BJ (cell line): Measurements from ENCODE around the gene PNKP. TPM values are rescaled to one million over a fixed set of nuclear protein-coding genes. Genes with fewer than 3 reads are reported as not detected.

Experiments
- CTCF ChIA-PET: fragments of 350-600 bp; formaldehyde crosslinking; extraction: SDS; loops from one replicate; lab custom pipeline; 2021; ENCODE audit warnings: antibody characterized with exemption, inconsistent platforms; lab: Yijun Ruan, JAX
- POLR2A ChIA-PET: fragments of 300-600 bp; sonication (Branson Sonifier 250); formaldehyde crosslinking; extraction: SDS; loops from one replicate; lab custom pipeline; 2021; ENCODE audit warnings: antibody characterized with exemption; lab: Charles Lee
- DNase-seq: peaks from one replicate; pipeline ENCODE4 v3.0.0-alpha.2; 2011; ENCODE audit warnings: low read depth
- H3K27me3 ChIP-seq: 2 replicates; pipeline ENCODE4 v1.6.0; 2011; ENCODE audit warnings: low read length; ENCODE audit not compliant: control insufficient read depth, insufficient read depth
- H3K36me3 ChIP-seq: 2 replicates; pipeline ENCODE4 v1.5.1; 2011; ENCODE audit warnings: low read length; ENCODE audit not compliant: control insufficient read depth, insufficient read depth
- H3K4me3 ChIP-seq: 2 replicates; pipeline ENCODE4 v1.5.1; 2011; ENCODE audit warnings: low read depth, mild to moderate bottlenecking, control low read depth, low read length
- polyA minus RNA-seq: library from RNA; depleted of rRNA, polyadenylated mRNA; stranded (reverse); fragments of >200 nt; gene quantifications from 2 replicates; pipeline ENCODE4 v1.2.3, GENCODE V29; 2011; rRNA and poly(A)+ RNA removed
- polyA plus RNA-seq: library from polyadenylated mRNA; depleted of rRNA; stranded (reverse); fragments of >200 nt; gene quantifications from 2 replicates; pipeline ENCODE4 v1.2.3, GENCODE V29; 2011; rRNA removed
- TF ChIP-seq, protein P1 (sequence below): IDR thresholded peaks from 2 replicates; pipeline ENCODE4 v1.5.1; 2011; ENCODE audit warnings: low read depth, mild to moderate bottlenecking, control low read depth, inconsistent platforms, low read length, moderate library complexity; ENCODE audit not compliant: insufficient read depth

The PNKP gene
- polyA plus RNA-seq = 14.6 and 28.9 TPM in 2 replicates
- 14.1 and 19.1 TPM in 2 replicates for polyA minus RNA-seq

DNA sequence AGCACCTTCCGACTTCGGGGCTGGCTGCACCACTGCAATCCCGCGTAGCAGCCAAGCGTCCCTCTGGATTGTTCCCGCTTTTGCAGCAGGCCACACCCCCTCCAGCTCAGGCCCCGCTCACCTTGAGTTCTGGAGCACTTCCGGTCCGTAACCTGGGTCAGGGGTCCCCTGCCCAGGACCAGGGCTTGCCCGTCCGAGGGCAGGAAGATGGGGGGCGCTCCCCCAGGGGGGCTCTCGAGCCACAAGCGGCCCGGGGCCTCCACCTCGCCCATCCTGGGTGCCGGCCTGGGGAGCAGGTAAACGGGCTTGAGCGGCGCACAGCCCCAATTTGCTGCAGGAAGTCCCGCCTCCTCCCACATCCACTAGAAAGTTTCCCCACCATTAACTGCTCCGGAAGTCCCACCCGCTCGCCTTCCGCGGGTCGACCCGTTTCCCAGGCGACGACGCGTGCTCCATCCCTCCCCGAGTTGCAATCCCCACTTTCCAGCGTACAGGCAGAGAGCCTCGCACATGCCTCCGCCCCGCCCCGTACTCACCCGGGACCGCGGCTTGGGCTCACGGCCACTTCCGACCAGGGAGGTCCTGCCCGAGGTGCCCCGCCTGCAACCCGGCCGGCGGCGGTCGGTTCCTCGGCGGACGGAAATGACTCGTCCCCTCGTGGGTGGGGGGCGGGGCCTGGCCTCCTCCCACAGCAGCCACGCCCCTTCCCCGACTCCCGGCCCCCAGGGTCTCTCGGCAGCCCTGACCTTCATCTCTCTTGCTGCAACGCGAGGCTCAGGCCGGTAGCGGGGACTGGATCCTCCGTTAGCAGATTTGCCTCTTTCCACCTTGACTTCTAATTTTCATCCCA lies at the start of gene PNKP:
Gene PNKP, minus strand, starts transcription at position 644 of the 850 bp plus-strand sequence. Its CDS starts 372 bp downstream, at position 272.
- no peaks in the 10 kb centered on the region for H3K27me3 ChIP-seq
- ChIA-PET CTCF (interaction anchor here (0.6 to 1.0 kb wide), 3 partner anchors 10 to 149 kb away, joined by 3 to 4 read pairs (median 3); partner anchors contain the start of genes AKT1S1 and TBC1D17), POLR2A (interaction anchor here (0.5 kb wide), 1 partner anchor 63 kb away, joined by 3 read pairs; no protein-coding TSS in a partner anchor)
- H3K36me3 ChIP-seq = peaks cover 18% of the 10 kb centered on the region
- TF ChIP-seq, protein P1, sequence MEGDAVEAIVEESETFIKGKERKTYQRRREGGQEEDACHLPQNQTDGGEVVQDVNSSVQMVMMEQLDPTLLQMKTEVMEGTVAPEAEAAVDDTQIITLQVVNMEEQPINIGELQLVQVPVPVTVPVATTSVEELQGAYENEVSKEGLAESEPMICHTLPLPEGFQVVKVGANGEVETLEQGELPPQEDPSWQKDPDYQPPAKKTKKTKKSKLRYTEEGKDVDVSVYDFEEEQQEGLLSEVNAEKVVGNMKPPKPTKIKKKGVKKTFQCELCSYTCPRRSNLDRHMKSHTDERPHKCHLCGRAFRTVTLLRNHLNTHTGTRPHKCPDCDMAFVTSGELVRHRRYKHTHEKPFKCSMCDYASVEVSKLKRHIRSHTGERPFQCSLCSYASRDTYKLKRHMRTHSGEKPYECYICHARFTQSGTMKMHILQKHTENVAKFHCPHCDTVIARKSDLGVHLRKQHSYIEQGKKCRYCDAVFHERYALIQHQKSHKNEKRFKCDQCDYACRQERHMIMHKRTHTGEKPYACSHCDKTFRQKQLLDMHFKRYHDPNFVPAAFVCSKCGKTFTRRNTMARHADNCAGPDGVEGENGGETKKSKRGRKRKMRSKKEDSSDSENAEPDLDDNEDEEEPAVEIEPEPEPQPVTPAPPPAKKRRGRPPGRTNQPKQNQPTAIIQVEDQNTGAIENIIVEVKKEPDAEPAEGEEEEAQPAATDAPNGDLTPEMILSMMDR = no peak
- peak; percentile 60 for DNase-seq
- H3K4me3 ChIP-seq = peak within 1 kb of the TSS; percentile 90

DNA sequence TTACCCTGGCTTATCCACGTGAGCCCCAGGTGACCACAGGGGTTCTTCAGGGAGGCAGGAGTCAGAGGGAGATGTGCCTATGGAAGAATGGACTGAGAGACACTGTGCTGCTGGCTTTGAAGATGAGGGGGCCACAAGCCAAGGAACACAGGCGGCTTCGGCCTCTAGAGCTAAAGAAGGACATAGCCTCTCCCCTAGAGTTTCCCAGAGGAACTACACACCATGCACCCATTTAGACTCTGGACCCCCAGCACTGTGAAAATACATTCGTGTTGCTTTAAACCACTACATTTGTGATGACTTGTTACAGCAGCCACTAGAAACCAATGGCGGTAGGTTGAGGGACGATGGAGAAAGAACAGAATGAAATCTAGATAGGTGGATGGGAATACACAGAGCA lies 47.9 kb upstream of the PNKP start:
- POLR2A ChIA-PET = no interaction called here
- H3K4me3 ChIP-seq = no peak overlapping the region
- CTCF ChIA-PET = interaction anchor here (1.5 kb wide), 1 partner anchor 10 kb away, joined by 4 read pairs; no protein-coding TSS in a partner anchor
- TF ChIP-seq, protein P1 = 0 out of 2 replicates have a peak, but pooled peaks have one; percentile 4
- H3K27me3 ChIP-seq = no peaks in the 10 kb centered on the region
- peaks cover 15% of the 10 kb centered on the region for H3K36me3 ChIP-seq
- DNase-seq = no peak

DNA sequence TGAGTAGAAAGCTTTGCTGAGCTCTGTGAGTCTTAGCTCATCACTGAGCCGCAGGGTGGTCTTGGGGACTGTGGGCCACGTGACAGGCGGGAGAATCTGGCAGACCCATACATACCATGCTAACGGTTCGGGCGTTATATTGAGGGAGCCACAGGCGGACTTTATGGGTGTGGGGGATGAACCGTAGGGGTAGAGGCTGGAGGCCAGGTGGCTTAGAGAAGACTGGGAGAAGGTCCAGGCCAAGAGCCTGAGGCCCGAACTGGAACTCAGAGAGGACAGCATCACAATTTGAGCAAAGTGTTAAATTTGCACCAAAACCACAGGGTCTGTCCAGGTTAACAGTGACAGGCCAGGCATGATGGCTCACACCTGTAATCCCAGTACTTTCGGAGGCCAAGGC lies 46.3 kb upstream of the PNKP start:
- H3K4me3 ChIP-seq = no peak overlapping the region
- TF ChIP-seq, protein P1 = no peak
- ChIA-PET POLR2A (no interaction called here), CTCF (interaction anchor here (1.5 kb wide), 1 partner anchor 9 kb away, joined by 4 read pairs; no protein-coding TSS in a partner anchor)
- DNase-seq = no peak
- H3K36me3 ChIP-seq = peaks cover 21% of the 10 kb centered on the region
- H3K27me3 ChIP-seq = no peaks in the 10 kb centered on the region

DNA sequence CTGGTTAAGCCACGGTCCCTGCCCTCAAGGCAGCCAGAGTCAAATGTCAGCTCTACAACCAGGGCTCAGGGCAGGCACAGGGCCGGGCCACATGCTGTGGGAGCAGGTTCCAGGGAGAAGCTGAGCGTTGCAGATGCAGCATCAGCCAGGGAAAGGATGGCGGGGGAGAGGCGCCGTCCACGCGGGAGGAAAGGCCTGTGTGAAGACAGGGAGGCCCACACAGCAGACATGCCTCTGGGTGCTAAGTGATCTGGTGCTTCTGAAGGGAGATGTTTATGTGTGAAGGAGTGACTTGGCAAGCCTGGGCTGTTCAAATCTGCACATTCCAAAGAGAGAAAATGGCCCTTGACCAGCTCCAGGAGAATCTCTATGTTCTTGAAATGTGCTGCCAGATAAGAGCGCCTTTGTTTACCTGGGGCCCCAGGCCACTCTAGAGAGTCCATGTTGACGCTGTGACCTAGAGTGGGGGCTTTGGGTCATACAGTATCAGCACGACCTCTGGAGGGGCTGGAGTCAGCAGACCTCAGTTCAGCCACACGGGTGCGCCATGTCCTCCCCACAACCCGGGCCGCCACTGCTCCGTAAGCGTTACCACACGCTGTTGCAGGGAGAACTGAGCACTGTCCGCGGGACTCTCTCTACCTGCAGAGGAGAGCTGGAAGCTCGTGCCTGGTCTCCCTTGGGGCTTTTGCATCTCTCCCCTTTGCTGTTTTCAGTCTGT lies 45.7 kb upstream of the PNKP start:
- DNase-seq = no peak
- Histone ChIP-seq H3K27me3 (no peaks in the 10 kb centered on the region), H3K4me3 (no peak overlapping the region), H3K36me3 (peaks cover 22% of the 10 kb centered on the region)
- TF ChIP-seq, protein P1 = no peak
- ChIA-PET CTCF (no interaction called here), POLR2A (no interaction called here)
